GM19025 (cell line): Measurements from ENCODE around the gene CASP8.

ENCODE experiments used
- ATAC-seq: cut with Tn5 transposase; IDR thresholded peaks from one replicate; pipeline ENCODE4 v1.9.1; 2021; ENCODE audit warnings: mild to moderate bottlenecking, low read depth, moderate library complexity; ENCODE audit not compliant: unreplicated experiment

CASP8 gene

GRCh38 chr2:201320701-201321100, 60.4 kb downstream of the CASP8 start:
- no peak for ATAC-seq

GRCh38 chr2:201322772-201323171, 62.4 kb downstream of the CASP8 start:
- ATAC-seq = no peak

GRCh38 chr2:201327678-201328077, 67.3 kb downstream of the CASP8 start:
- no peak for ATAC-seq

GRCh38 chr2:201329409-201329808, 69.1 kb downstream of the CASP8 start:
- no peak for ATAC-seq
